Measurements from ENCODE around the gene RTN4RL2.

RTN4RL2 gene

DNA sequence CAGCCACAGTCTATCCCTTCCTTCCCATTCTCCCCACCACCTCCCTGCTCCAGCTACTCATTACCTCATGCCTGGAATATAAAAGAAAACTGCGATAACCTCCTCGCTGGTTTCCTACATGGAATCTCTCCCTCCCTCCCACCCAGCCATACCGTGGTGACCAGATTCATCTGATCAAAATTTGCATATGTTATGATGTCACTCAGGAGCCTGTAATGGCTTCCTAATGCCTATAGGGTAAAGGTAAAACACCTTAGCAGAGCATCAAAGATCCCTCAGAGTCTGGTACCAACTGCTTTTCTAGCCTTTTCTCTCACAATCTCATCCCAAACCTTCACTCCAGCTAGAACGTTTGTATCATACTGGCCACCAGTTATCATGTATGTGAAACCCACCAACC is 19.6 kb downstream of the RTN4RL2 start:
- in situ Hi-C loops (cut with HindIII; ENCODE audit: low sequenced_read_pairs) = no loop called here

DNA sequence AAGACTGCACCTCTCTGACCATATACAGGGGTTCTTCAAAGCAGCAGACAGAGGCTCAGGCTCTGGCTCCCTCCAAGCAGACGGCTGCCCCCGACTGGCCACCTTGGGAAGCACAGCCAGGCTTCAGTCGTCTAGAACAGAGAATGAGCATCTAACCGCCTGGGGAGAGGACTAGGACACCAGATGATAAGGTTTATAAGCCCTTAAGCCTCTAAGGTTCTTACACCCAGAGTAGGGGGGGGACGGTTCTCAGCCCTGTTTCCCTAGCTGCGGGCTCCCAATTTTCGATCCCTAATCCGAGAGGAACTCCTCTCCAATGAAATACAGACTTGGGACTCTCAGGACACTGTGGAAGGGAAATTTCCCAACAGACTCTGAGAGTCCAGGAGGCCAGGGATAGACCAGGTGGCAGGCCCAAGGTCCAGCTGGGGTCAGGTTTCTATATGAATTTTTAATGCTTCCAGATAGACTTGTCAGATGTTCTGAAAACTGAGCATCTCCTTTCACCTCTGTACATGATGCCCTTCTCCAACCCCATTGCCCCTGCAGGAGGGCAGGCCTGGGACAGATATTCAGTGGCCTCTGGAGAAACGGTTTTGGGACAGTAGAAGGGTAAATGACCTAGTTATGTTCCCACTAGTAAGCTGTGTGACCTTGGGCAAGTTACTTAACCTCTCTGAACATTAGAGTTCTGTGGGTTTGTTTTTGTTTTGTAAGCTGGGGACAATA is 20.2 kb downstream of the RTN4RL2 start:
- in situ Hi-C loops (cut with HindIII; ENCODE audit: low sequenced_read_pairs) = no loop called here

DNA sequence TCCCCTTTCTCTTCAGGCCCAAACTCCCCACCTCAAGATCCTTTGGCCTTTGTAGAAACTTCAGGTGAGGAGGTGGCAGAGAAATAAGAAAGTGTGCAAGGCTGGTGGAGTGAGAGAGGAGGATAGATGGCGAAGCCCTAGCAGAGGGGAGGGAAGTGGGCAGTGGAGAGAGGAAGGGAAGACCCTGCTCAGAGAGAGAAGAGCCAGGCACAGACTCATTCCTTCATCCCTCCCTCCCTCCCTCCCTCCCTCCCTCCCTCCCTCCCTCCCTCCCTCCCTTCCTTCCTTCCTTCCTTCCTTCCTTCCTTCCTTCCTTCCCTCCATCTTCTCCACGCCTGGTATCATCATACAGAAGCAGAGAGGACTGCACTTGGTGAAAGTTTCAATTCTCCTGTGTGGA is 21.0 kb downstream of the RTN4RL2 start:
- in situ Hi-C loops (cut with HindIII; ENCODE audit: low sequenced_read_pairs) = no loop called here

DNA sequence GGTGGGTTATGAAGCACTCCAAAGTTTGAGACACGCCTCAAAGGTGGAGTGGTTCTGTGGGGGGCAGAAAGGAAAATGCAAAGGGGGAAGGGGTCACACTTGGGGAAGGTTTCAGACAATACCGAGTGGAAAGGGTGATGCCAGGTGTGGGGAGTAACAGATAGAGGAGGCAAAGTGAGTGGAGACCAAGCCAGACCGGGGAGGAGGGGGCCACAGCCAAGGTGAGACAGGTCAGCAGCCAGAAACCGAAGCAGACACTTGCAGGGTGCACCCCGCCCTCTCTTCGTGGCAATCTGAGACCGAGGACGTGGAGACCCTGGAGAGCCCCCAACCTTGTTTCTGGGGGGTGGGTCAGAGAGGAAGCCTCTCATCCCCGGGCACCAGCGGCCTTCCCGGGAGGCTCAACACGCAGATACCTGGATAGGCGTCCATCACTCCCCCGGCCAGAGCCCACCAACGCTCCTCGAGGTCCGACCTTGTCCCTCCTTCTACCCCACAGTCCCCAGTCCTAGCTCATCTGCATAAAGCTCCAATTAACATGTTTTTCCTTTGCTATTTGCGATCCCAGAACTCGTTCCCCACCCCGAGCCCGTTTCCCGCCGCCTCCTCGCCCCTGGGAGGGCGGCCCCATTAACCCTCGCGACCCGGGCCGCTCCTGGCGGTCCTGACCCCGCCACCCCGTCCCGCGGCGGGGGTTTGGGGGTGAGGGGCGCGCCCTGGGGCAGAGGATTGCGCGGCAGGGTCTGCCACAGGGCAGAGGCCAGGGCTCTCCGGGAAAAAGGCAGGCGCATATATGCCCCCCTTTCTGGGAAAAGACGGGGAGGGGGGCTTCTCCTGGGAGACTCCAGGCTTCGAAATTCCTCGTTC is 21.8 kb downstream of the RTN4RL2 start:
- in situ Hi-C loops (cut with HindIII; ENCODE audit: low sequenced_read_pairs) = no loop called here

DNA sequence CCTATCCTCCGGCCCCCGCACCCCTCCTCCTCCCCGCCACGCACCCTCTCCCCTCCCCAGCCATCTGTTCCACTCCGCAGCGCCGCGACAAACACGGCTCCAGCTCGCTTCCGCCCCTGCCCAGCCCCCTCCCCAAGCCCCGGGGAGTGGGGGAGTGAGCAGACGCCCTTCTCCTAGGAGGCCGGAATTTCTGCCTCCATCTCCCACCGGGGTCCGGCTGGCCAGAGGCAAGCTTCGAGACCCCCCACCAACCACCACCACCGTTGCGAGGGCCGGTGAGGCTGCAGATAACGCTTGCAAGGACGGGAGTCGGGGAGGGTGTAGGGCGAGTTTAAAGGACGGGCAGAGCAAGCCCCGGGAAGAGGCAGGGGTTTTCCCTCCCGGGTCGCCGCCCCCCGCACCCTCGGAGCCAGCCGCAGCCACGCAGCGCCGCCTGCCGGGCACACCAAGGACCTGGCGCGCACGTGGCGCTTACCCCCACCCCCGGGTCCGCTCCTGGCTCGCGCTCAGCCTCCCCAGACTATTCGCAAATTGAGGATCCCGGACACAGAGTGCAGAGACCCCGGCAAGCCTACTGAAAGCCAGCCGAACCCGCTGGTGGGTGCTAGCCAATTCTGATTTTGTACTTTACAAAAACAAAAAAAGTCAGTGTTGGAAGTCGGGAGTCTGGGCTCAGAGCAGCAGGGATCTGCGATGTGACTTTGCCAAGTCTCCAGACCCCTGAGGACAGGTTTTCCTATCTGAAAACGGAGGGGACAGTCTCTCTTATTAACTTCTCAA is 22.6 kb downstream of the RTN4RL2 start:
- in situ Hi-C loops (cut with HindIII; ENCODE audit: low sequenced_read_pairs) = no loop called here

DNA sequence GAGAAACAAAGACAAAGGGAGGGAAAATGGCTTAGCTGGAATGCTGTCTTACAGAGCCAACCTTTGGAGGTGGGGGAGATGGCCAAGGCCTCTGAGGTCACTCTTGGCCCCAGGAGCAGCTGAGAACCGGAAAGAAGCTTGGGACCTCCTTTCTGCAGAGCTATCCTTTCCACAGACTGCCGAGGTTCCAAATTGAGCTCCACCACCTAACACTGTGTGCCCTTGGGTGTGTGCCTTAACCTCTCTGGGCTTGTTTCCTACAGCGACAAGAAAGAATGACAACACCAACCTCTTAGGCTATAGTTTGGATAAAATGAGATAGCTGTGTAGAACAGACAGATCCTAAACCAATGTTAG is 23.2 kb downstream of the RTN4RL2 start:
- in situ Hi-C loops (cut with HindIII; ENCODE audit: low sequenced_read_pairs) = no loop called here

DNA sequence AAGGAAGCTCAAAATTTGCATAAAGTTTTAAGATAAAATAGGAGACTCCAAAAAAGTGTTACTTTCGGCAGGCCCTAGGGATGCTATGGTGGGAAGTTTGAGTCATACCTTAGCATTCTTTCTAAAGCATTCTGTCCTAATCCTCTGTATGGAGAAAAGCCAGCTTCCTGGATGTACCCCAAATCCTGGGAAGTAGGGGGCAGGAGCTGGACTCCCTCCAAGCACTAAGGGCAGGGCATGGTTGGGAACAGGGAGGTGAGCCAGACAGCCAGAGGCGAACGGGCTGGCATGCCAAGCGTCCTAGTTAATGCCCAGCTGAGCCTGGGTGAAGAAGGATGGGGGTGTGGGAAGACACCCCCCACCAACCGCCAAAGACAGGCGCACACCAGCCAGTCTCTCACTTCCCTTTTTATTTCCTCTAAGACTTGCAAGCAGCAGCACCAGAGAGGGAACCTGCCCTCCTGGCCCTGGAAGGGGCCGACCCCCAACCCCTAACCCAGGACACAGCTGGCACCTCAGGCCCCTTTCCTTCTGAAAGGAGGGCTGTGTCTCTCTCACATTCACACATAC is 23.9 kb downstream of the RTN4RL2 start:
- in situ Hi-C loops (cut with HindIII; ENCODE audit: low sequenced_read_pairs) = no loop called here

DNA sequence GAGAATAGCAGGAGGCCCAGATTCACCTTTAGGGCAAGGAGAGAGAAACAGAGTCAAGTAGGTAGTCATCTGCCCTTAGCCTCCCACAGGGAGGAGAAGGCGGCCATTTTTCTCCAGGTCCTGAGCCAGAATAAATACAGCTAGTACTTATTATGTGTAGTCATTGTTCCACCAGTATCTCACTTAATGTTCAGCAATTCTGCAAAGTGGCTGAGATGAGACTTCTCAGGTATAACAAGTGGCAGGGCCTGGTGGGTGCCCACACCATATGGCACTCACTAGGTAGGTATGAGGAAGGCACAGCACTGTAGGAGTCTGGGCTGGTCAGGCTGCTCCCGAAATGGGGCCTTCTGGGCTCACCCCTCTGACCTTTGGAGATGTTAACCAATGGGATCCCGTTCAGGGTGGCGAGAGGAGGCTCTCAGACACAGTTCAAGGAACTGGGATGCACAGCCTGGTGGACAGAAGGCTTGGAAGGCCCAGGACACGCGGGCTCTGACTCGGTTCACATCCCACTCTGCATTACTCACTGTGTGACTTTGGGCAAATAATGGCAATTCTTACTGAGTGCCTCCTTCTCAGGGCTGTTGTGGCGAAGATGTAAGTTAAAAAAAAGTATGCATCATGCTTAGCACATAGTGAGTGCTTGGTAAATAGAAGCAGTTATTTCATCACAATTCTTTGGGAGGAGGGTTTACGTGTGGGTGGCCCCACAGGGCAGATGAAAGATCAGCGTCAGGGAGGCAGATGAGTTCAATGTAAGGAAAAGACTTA is 25.1 kb downstream of the RTN4RL2 start:
- in situ Hi-C loops (cut with HindIII; ENCODE audit: low sequenced_read_pairs) = no loop called here

DNA sequence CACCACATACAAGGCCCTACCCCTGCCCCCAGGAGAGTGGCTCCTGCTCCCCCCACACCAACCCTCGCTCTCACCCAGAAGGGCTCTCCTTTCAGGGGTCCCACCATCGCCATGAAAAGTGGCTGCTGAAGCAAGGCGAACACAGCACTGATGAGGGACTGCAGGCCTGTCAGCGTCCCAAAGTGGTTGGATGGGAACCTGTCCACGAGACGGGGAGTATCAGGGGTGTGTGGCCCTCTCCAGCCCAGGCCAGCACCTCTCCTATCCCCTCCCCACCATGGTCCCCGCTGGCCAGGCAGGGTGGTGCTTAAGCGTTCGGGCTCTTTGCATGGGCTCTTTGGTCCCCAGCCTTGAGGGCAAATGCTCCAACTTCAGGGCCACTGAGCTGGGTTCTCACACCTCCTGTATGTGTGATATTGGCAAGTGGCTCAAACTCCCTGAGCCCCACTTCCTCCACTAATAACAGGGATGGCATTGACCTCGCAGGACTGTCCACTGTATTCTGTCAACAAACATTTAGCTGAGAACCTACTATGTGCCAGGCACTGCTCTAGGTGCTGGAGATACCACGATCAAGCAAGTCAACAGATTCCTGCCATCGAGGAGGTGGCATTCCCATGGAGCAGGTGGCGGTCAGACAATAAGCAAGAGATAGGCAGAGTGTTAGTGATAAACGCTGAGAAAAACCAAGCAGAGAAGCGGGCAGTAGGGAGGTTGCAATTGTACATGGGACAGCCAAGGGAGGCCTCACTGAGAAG is 26.9 kb downstream of the RTN4RL2 start:
- in situ Hi-C loops (cut with HindIII; ENCODE audit: low sequenced_read_pairs) = no loop called here

DNA sequence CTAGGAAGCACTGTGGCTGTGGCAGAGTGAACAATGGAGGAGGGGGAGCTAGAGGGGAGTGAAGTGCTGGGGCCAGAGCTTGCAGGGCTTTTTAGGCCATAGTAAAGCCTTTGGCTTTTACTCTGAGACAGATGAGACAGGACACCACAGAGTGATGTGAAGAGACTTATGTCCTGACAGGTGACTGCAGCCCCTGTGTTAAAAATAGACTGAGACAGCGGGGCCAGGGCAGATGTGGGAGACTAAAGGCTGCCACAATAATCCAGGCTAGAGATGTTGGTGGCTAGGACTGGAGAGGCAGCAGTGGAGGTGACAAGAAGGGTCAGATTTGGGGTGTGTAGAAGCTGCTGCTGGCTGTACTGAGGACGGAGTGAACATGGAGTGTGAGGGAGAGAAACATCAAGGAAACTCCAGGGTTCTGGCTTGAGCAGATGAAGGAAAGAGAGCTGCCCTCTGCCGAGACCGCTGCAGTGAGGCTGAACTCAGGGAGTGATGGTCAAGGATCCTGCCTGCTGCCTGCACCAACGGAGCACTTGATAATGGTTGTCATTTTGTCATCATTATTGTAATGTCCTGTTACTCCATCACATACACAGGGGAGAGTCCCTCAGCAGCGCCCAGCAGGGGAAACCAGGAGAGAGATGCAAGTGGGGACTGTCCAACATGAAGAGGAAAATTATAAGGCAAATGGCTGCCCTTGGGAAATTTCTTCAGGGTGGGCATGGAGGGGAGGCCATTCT is 27.8 kb downstream of the RTN4RL2 start:
- in situ Hi-C loops (cut with HindIII; ENCODE audit: low sequenced_read_pairs) = no loop called here

DNA sequence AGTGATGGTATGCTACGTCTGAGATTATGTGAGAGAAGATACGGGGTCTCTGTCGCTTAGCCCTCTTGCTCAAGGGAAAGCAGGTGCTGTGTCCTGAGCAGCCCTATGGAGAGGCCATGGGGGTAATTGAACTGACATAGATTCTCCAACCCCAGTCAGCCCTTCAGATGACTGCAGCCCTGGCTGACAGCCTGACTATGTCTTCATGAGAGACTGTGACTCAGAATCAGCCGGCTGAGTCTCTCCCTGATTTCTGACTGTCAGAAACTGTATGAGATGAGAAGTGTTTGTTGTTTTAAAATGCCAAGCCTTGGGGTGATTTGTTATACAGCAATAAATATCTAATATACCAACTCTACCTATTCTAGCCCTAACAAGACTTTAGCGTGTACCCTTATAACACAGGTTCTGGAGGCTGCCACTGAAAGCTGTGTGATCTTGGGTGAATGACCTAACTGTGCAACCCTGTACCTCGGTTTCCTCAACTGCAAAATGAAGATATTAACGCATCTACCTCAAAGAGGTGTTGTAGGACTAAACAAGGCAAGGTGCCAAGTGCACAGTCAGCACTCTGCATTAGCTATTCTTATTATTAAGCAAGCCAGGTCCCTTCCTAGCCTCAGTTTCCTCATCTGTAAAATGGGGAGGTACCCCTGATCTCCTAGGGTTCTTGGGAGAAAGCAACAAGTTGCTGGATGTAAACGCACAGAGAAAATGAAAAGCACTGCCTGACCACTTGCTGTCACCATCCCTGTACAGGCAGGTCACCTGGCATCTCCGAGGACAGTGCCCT is 30.3 kb downstream of the RTN4RL2 start:
- in situ Hi-C loops (cut with HindIII; ENCODE audit: low sequenced_read_pairs) = no loop called here

DNA sequence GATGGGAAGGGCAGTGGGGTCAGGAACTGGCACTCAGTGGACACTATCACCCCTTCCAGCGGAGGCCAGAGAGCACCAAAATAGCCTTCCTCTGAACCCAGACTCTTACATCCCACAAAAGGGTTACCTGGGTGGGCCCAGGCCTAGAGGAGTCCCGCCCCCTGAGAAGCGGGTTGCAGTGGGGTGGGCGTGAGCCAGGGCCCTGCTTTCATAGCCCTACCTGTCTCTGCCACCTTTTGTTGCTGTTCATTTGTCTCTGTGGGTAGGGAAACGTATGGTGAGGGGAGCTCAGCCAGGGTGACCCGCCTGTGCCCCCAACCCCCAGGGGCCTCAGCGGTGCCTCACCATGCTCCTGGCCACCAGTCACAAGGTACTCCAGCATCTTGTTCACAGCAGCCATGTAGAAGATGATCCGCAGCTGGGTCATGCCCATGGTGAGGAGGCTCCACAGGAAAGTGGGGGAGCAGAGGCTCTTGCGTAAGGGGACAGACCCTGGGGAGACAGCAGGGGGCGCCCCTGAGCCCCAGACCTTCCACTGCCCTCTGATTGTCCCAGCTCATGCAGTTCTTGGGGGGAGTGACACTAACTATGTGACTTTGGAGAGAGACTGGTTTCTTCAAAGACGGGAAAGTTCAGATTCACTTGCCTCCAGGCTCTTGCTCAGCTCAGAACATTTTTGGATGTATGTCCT is 31.2 kb downstream of the RTN4RL2 start:
- in situ Hi-C loops (cut with HindIII; ENCODE audit: low sequenced_read_pairs) = no loop called here

DNA sequence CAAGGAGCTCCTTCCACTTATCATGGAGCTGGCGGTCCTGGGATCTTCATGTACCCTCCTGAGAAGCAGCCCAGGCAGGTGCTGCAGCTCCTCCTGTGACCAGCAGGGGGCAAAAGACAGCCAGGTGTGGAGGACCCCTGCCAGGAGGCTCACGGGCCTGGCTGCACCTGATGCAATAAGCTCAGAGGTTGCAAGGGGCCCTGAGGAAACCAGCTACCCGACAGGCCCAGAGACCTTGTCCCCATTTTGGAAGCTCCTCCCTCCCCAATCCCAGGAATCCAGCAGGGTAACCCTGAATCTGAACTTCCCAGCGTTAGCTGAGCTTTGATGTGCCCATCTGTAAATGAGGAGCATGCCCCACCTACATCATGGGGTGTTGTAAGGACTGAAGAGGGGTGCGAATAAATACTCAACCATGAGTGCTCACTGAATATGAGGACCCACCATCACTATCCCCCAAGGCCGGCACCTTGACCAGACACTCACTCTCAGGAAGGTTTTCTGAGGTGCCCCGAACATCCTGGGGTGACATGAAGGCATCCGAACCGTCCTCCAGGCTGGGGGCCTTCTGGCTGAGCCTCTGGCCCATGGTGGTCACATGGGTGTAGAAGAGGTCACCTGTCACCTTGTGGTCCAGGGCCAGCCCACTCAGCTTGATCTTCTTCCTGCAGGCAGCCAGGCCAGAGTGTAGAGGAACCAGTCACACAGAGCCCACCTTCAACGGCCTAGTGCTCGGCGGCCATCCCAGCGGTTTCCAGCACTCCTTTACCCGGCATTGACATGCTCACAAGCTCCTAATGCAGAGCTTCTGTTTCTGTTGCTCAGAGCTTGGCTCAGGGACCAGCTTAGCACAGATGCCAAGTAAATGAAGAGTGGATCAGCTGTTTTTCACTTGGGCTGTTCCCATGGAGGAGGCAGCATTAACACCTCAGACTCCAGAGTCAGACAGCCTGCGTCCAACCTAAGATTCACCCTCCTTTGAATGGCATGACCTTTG is 33.5 kb downstream of the RTN4RL2 start:
- in situ Hi-C loops (cut with HindIII; ENCODE audit: low sequenced_read_pairs) = no loop called here

DNA sequence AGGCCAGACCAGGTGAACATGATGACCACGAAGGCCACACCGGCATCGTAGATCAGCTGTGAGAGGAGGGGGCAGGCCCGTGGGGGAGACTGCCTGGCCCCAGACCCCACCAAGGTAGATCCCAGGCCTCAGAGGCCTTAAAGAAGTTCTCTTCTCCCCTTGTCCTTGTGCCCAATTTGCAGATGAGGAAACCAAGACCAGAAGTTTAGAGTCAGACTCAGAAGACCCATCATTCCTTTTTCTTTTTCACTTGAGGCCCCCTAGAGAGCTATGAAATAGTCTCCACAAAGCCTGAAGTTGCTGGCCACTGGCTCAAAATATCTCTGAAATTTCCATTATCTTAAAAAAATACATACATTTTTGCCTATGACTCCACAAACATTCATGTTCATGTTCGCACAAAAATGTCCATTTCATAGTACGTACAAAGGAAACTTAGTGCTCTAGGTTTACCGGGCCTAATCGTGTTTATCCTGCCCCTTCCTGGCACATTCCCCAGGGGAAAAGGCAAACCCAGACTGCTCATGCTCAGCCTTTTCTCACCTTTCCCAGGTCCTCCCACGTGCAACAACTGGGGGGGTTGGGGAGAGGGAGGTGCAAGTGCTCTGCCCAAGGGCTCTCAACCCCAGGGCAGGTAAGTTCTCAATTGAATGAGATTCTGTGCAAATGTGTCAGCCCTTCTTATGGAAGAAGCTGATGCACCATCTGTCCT is 35.9 kb downstream of the RTN4RL2 start:
- in situ Hi-C loops (cut with HindIII; ENCODE audit: low sequenced_read_pairs) = no loop called here

DNA sequence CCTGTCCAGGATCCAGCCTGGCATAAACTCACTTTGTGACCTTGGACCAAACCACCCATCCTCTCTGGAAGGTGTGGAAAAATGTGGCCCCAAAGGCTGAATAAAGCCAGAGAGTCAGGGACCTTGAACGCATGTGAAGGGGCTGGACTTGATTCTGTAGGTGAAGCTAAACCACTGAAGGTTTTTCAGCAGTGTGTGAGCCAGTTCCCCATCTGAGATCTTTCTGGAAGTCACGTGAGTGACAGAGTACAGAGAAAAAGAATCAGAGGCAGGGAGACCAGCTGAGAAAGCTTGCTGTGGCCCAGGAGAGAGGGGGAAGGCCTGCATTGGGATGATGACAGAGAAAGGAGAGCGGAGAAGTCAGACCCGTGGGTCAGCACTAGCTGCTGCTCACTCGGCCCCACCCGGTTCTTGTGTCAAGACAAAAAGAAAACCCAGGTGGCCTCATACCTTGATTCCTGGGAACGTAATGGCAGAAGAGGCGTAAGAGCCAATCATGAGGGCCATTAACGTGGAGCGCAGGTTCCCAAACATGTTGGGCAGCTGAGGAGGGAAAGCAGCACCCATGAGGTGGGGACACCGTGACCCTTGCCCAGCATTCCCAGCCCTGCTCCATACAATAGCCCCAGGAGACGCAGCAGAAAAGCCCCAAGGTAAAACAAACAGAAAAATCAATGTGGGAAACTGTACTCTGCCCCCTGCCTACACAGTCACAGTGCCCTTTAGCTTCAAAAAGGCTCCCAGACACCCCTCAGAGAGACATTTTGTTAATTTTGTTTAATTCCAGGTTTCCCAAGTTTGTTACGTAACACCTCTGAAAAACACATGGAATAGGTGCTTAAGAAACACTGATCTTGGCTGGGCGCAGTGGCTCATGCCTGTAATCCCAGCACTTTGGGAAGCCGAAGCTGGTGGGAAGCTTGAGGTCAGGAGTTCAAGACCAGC is 37.2 kb downstream of the RTN4RL2 start:
- in situ Hi-C loops (cut with HindIII; ENCODE audit: low sequenced_read_pairs) = no loop called here

Data from DLD1 (cell line).